HCT116 (cell line): ENCODE results near the gene GNS.

Source experiments
- CTCF ChIP-seq, 3 experiments: fragments of 200-600 bp in 1 of 3; sonication (generic) in 1 of 3; IDR thresholded peaks in 2 of 3; conservative IDR thresholded peaks in 1 of 3; 2 replicates each; pipeline ENCODE4 v1.5.1; 2012 to 2017; ENCODE audit warnings: low read depth in 2 of 3, low read length in 2 of 3, antibody characterized with exemption in 1 of 3, borderline replicate concordance in 1 of 3, control low read depth in 1 of 3, mild to moderate bottlenecking in 1 of 3, mixed read lengths in 1 of 3, mixed run types in 1 of 3, moderate library complexity in 1 of 3; ENCODE audit not compliant: insufficient read depth in 1 of 3
- SIN3A ChIP-seq: IDR thresholded peaks from 2 replicates; pipeline ENCODE4 v1.6.1; 2012; ENCODE audit warnings: low read depth

- no peak for TF ChIP-seq CTCF (IDR thresholded peaks at IDR 0.05 in 2 of 3, conservative IDR thresholded peaks at IDR 0.05 in 1 of 3; ENCODE audit: borderline replicate concordance in 1 of 3, insufficient read depth in 1 of 3, low read depth in 2 of 3, low read length in 2 of 3)
- no peak for TF ChIP-seq SIN3A
Observed at GRCh38 chr12:64747695-64748094, 11.5 kb downstream of the GNS start.
